H1 (cell line): Measurements from ENCODE around the gene IQCH. TPM values are rescaled to one million over a fixed set of nuclear protein-coding genes. Genes with fewer than 3 reads are reported as not detected.

Experiments
- CTCF ChIA-PET: fragments of 300-600 bp; sonication (Branson Sonifier 250); formaldehyde crosslinking; loops from one replicate; lab custom pipeline; 2021; ENCODE audit not compliant: partially characterized antibody; lab: Charles Lee
- POLR2A ChIA-PET: fragments of 300-600 bp; sonication (Branson Sonifier 250); formaldehyde crosslinking; loops from one replicate; lab custom pipeline; 2021; ENCODE audit warnings: inconsistent platforms; ENCODE audit not compliant: partially characterized antibody; lab: Charles Lee
- DNase-seq, 2 experiments: peaks; one replicate each; pipeline versions ENCODE4 v3.0.0 to v3.0.0-alpha.2; 2010 to 2022; ENCODE audit warnings: low spot score in 2 of 2, low read depth in 1 of 2, mixed read lengths in 1 of 2
- FAIRE-seq: peaks from 2 replicates; lab custom pipeline; 2011; peaks lifted over from hg19 to GRCh38; lab: Jason Lieb, UNC
- H2AFZ ChIP-seq: 2 replicates; pipeline ENCODE4 v1.8.1; 2012; ENCODE audit warnings: low read length, inconsistent platforms
- H2AK5ac ChIP-seq: 2 replicates; pipeline ENCODE4 v1.6.1; 2013; ENCODE audit warnings: low read depth, low read length
- H2BK120ac ChIP-seq: replicated peaks from 2 replicates; pipeline ENCODE3; 2013; ENCODE audit warnings: low read depth, low read length, inconsistent platforms
- H2BK12ac ChIP-seq: 2 replicates; pipeline ENCODE4 v1.6.1; 2013; ENCODE audit warnings: low read depth, low read length
- H2BK15ac ChIP-seq: 2 replicates; pipeline ENCODE4 v1.6.1; 2013; ENCODE audit warnings: low read length
- H2BK20ac ChIP-seq: 2 replicates; pipeline ENCODE4 v1.6.1; 2013; ENCODE audit warnings: low read length
- H2BK5ac ChIP-seq: 2 replicates; pipeline ENCODE4 v1.6.1; 2013; ENCODE audit warnings: low read depth, low read length
- H3K14ac ChIP-seq: 2 replicates; pipeline ENCODE4 v1.6.1; 2013; ENCODE audit warnings: inconsistent platforms; ENCODE audit not compliant: insufficient read length
- H3K18ac ChIP-seq: 2 replicates; pipeline ENCODE4 v1.6.1; 2013; ENCODE audit warnings: low read length; ENCODE audit errors: extremely low read depth
- H3K23ac ChIP-seq: 2 replicates; pipeline ENCODE4 v1.6.1; 2013; ENCODE audit warnings: inconsistent platforms; ENCODE audit not compliant: insufficient read length
- H3K23me2 ChIP-seq: 2 replicates; pipeline ENCODE4 v1.6.1; 2013; ENCODE audit warnings: low read depth, low read length
- H3K27ac ChIP-seq: 2 replicates; pipeline ENCODE4 v1.6.1; 2011; ENCODE audit warnings: low read depth, low read length, inconsistent platforms
- H3K27me3 ChIP-seq, 4 experiments: replicated peaks in 1 of 4; 1 replicate in 1 of 4; 2 replicates in 3 of 4; pipeline versions ENCODE4 v1.6.1 to v1.8.1; 2011 to 2013; ENCODE audit warnings: low read length in 3 of 4, mild to moderate bottlenecking in 3 of 4, inconsistent platforms in 2 of 4, mixed read lengths in 2 of 4, moderate library complexity in 1 of 4; ENCODE audit not compliant: control insufficient read depth in 3 of 4, insufficient read depth in 3 of 4; ENCODE audit errors: extremely low read depth in 1 of 4
- H3K36me3 ChIP-seq, 4 experiments: 2 replicates each; pipeline versions ENCODE4 v1.6.1 to v1.8.1; 2011 to 2013; ENCODE audit warnings: mild to moderate bottlenecking in 4 of 4, low read length in 3 of 4, moderate library complexity in 2 of 4, control low read depth in 1 of 4, inconsistent platforms in 1 of 4; ENCODE audit not compliant: insufficient read depth in 4 of 4, control insufficient read depth in 2 of 4
- H3K4ac ChIP-seq: replicated peaks from 2 replicates; pipeline ENCODE3; 2013; ENCODE audit warnings: low read length, low read depth, mixed read lengths, inconsistent platforms; ENCODE audit not compliant: insufficient read length
- H3K4me1 ChIP-seq, 4 experiments: replicated peaks in 1 of 4; 1 replicate in 1 of 4; 2 replicates in 3 of 4; pipeline versions ENCODE4 v1.6.1 to v1.8.1; 2011 to 2013; ENCODE audit warnings: low read length in 3 of 4, inconsistent platforms in 2 of 4, mixed read lengths in 1 of 4; ENCODE audit not compliant: insufficient read depth in 4 of 4, control insufficient read depth in 3 of 4
- H3K4me2 ChIP-seq, 2 experiments: 2 replicates each; pipeline versions ENCODE4 v1.6.1 to v1.8.1; 2011 to 2013; ENCODE audit warnings: low read depth in 2 of 2, low read length in 2 of 2, control low read depth in 1 of 2, inconsistent platforms in 1 of 2, mild to moderate bottlenecking in 1 of 2; ENCODE audit not compliant: insufficient read depth in 1 of 2
- H3K4me3 ChIP-seq, 4 experiments: fragments of 200-600, 300-600 bp in 1 of 4; sonication (generic), shearing (Covaris generic), sonication (Bioruptor Twin) in 1 of 4; 2 replicates each; pipeline versions ENCODE4 v1.5.1 to v1.8.1; 2011 to 2016; ENCODE audit warnings: low read length in 4 of 4, low read depth in 3 of 4, control low read depth in 2 of 4, inconsistent platforms in 2 of 4, mild to moderate bottlenecking in 2 of 4, mixed read lengths in 1 of 4, moderate library complexity in 1 of 4; ENCODE audit not compliant: insufficient read depth in 2 of 4; ENCODE audit errors: extremely low read depth in 1 of 4
- H3K56ac ChIP-seq: replicated peaks from 2 replicates; pipeline ENCODE3; 2013; ENCODE audit warnings: low read depth, mild to moderate bottlenecking, mixed read lengths, low read length, inconsistent platforms; ENCODE audit not compliant: insufficient read length
- H3K79me1 ChIP-seq: 2 replicates; pipeline ENCODE4 v1.6.1; 2013; ENCODE audit warnings: low read depth, low read length, control low read depth
- H3K79me2 ChIP-seq, 2 experiments: 2 replicates each; pipeline versions ENCODE4 v1.6.1 to v1.8.1; 2012 to 2013; ENCODE audit warnings: low read length in 2 of 2, mild to moderate bottlenecking in 2 of 2, inconsistent platforms in 1 of 2; ENCODE audit not compliant: insufficient read depth in 2 of 2, control insufficient read depth in 1 of 2
- H3K9ac ChIP-seq, 4 experiments: replicated peaks in 1 of 4; 1 replicate in 1 of 4; 2 replicates in 3 of 4; pipeline versions ENCODE4 v1.6.1 to v1.8.1; 2011 to 2013; ENCODE audit warnings: low read depth in 3 of 4, low read length in 3 of 4, control low read depth in 2 of 4, mild to moderate bottlenecking in 2 of 4, moderate library complexity in 2 of 4, inconsistent platforms in 1 of 4; ENCODE audit errors: extremely low read depth in 1 of 4
- H3K9me3 ChIP-seq, 2 experiments: 2 replicates each; pipeline versions ENCODE4 v1.6.1 to v1.8.1; 2012 to 2013; ENCODE audit warnings: mild to moderate bottlenecking in 2 of 2, moderate library complexity in 2 of 2, control low read depth in 1 of 2, inconsistent platforms in 1 of 2, low read depth in 1 of 2, low read length in 1 of 2, mixed read lengths in 1 of 2; ENCODE audit not compliant: insufficient read depth in 2 of 2
- H4K20me1 ChIP-seq, 2 experiments: replicated peaks in 1 of 2; 2 replicates each; pipeline versions ENCODE3 to v1.8.1; 2011 to 2013; ENCODE audit warnings: inconsistent platforms in 2 of 2, low read length in 2 of 2, mild to moderate bottlenecking in 1 of 2; ENCODE audit not compliant: insufficient read depth in 2 of 2, control insufficient read depth in 1 of 2
- H4K5ac ChIP-seq: 2 replicates; pipeline ENCODE4 v1.6.1; 2013; ENCODE audit warnings: low read length, low read depth, mixed read lengths, inconsistent platforms; ENCODE audit not compliant: insufficient read length
- H4K8ac ChIP-seq: 2 replicates; pipeline ENCODE4 v1.8.0; 2013; ENCODE audit warnings: mild to moderate bottlenecking, moderate library complexity, low read length, inconsistent platforms; ENCODE audit not compliant: insufficient read depth; ENCODE audit errors: extremely low read depth
- H4K91ac ChIP-seq: replicated peaks from 2 replicates; pipeline ENCODE3; 2013; ENCODE audit warnings: low read length, mixed read lengths, inconsistent platforms; ENCODE audit not compliant: insufficient read length
- BACH1 ChIP-seq: IDR thresholded peaks from 2 replicates; pipeline ENCODE4 v1.6.1; 2012; ENCODE audit warnings: low read length, improper control_type of control experiment
- WGBS, 2 experiments: shearing (Covaris generic) in 1 of 2; methylation state at CpG; one replicate each; pipeline versions ENCODE4 v1.1.6 to v1.1.7; 2013 to 2015; ENCODE audit warnings: low lambda C conversion rate in 2 of 2, mixed read lengths in 2 of 2, inconsistent platforms in 1 of 2, low coverage in 1 of 2, missing lambda C conversion rate in 1 of 2; ENCODE audit not compliant: insufficient replicate concordance in 2 of 2, insufficient coverage in 1 of 2, insufficient read length in 1 of 2; ENCODE audit errors: extremely low coverage in 1 of 2, missing lambda C conversion rate in 1 of 2; 5-methylcytosine and 5-hydroxymethylcytosine counted together
- polyA plus RNA-seq, 7 experiments: library from polyadenylated mRNA; depleted of rRNA in 3 of 7; stranded (reverse) in 5 of 7; unstranded in 2 of 7; fragments of >200 nt in 5 of 7; fragments of 200-250 nt in 2 of 7; gene quantifications; 1 replicate in 5 of 7; 2 replicates in 1 of 7; 4 replicates in 1 of 7; pipeline versions ENCODE4 v1.2.1 to v1.2.3, GENCODE V29; 2011 to 2013; ENCODE audit warnings: missing spikeins in 2 of 7, mixed read lengths in 2 of 7
- total RNA-seq: library from RNA; stranded (reverse); fragmentation: NEBNext Ultra II Directional; extraction: Animal tissue kit (Norgen Biotek cat#: 25700); gene quantifications from 2 replicates; pipeline ENCODE4 v1.2.1, GENCODE V29; 2021

IQCH gene
- total and polyA plus RNA-seq, 2 of the 8 experiments (the other 6 are each of a cell fraction or from before 2014, with no cell fraction given) = 0.60 to 1.9 TPM

DNA sequence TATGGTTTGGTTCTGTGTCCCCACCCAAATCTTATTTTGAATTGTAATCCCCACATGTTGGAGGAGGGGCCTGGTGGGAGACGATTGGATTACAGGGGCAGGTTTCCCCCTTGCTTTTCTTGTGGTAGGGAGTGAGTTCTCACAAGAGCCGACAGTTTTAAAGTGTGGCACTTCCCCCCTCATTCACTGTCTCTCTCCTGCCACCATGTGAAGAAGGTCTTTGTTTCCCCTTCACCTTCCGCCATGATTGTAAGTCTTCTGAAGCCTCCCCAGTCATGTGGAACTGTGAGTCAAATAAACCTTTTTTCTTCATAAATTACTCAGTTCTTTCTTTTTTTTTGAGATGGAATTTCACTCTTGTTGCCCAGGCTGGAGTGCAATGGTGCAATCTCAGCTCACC, 124.9 kb downstream of the IQCH start:
- Histone ChIP-seq H4K91ac (no peak overlapping the region), H3K56ac (no peak overlapping the region), H3K23ac (no peak overlapping the region), H3K27ac (no peak overlapping the region), H2BK12ac (no peak overlapping the region), H4K8ac (no peak overlapping the region), H2BK20ac (no peak overlapping the region), H3K4me3 (no peak overlapping the region), H3K27me3 (no peaks in the 10 kb centered on the region), H4K5ac (no peak overlapping the region), H3K4me1 (no peaks in the 10 kb centered on the region; a peak in 1 of 7 replicates), H3K14ac (no peak overlapping the region), H3K36me3 (no peaks in the 10 kb centered on the region), H3K79me1 (no peaks in the 10 kb centered on the region), H2BK5ac (no peak overlapping the region), H2AFZ (no peak overlapping the region), H3K23me2 (no peaks in the 10 kb centered on the region), H3K4ac (no peak overlapping the region), H4K20me1 (no peaks in the 10 kb centered on the region), H3K4me2 (no peak overlapping the region), H2BK15ac (no peak overlapping the region), H2BK120ac (no peak overlapping the region), H3K18ac (no peak overlapping the region), H3K9me3 (no peaks in the 10 kb centered on the region), H3K9ac (no peak overlapping the region), H3K79me2 (no peaks in the 10 kb centered on the region), H2AK5ac (no peak overlapping the region)
- DNase-seq (no peak), FAIRE-seq (no peak)
- POLR2A ChIA-PET = no interaction called here
- TF ChIP-seq BACH1 = no peak
- CTCF ChIA-PET = no interaction called here
- WGBS, 2 experiments = 90% methylated on average over 3 of the region's 3 CpGs; no CpG with 5 or more reads in 1 of the 2 experiments
